ENCODE measurements around the gene KIR2DL1.

The KIR2DL1 gene

GRCh38 chr19:54792814-54793213 lies 23.2 kb downstream of the KIR2DL1 start:
- DNase-seq (ENCODE audit: low read depth, low spot score): no peak
- no peak overlapping the region for H3K4me3 ChIP-seq (ENCODE audit: low read depth, low read length)
- TF ChIP-seq CTCF (IDR thresholded peaks at IDR 0.05; ENCODE audit: low read depth, low read length): no peak
- in situ Hi-C loops (cut with HindIII; ENCODE audit: low sequenced_read_pairs): no loop called here

DNA sequence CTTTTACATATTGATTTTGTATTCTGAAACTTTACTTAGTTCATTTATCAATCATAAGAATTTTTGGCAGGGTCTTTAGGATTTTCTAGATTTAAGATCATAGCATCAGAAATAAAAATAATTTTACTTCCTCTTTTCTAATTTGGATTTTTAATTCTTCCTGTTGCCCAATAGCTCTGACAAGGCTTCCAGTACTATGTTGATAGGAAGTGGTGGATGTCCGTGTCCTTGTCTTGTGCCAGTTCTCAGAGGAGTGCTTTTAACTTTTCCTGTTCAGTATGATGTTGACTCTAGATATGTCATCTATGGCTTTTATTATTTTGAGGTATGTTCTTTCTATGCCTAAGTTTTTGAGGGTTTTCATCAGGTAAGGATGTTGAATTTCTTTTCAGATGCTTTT lies 26.2 kb downstream of the KIR2DL1 start:
- in situ Hi-C loops (cut with HindIII; ENCODE audit: low sequenced_read_pairs): no loop called here
- DNase-seq (ENCODE audit: low read depth, low spot score): no peak
- H3K4me3 ChIP-seq (ENCODE audit: low read depth, low read length): no peak overlapping the region
- TF ChIP-seq CTCF (IDR thresholded peaks at IDR 0.05; ENCODE audit: low read depth, low read length): no peak

DNA sequence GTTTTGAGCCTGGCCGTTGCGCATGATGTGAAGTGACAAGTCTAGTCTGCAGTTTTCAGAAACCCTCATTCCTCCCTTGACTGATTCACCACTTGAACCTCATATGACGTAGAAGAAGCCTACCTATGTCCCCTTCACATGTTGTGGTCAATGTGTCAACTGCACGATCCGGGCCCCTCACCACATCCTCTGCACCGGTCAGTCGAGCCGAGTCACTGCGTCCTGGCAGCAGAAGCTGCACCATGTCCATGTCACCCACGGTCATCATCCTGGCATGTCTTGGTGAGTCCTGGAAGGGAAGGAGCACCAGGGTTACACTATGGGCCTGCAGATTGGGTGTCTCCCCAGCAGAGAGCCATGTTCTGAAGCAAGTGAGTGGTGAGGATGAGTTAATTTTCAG lies 33.8 kb downstream of the KIR2DL1 start, which contains the start of gene KIR2DL4:
KIR2DL4 (plus strand) TSS at position 201 of the 400 bp plus-strand sequence; CDS start at position 243, 42 bp downstream.
- no peak for TF ChIP-seq CTCF (IDR thresholded peaks at IDR 0.05; ENCODE audit: low read depth, low read length)
- in situ Hi-C loops (cut with HindIII; ENCODE audit: low sequenced_read_pairs): no loop called here
- no peak for DNase-seq (ENCODE audit: low read depth, low spot score)
- no peak within 1 kb of the TSS for H3K4me3 ChIP-seq (ENCODE audit: low read depth, low read length)

GRCh38 chr19:54804101-54804500 lies 34.5 kb downstream of the KIR2DL1 start:
- DNase-seq (ENCODE audit: low read depth, low spot score): no peak
- no peak overlapping the region for H3K4me3 ChIP-seq (ENCODE audit: low read depth, low read length)
- in situ Hi-C loops (cut with HindIII; ENCODE audit: low sequenced_read_pairs): no loop called here
- no peak for TF ChIP-seq CTCF (IDR thresholded peaks at IDR 0.05; ENCODE audit: low read depth, low read length)

DNA sequence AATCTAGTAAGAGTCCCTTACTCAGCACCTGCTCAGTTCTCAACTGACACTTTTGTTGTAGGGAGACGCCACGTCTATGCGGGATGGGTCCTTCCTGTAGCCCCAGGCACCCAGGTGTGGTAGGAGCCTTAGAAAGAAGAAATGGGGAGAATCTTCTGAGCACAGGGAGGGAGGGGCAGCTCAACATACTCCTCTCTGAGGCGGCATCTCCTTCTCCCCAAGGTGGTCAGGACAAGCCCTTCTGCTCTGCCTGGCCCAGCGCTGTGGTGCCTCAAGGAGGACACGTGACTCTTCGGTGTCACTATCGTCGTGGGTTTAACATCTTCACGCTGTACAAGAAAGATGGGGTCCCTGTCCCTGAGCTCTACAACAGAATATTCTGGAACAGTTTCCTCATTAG lies 35.0 kb downstream of the KIR2DL1 start:
- DNase-seq (ENCODE audit: low read depth, low spot score): no peak
- no peak for TF ChIP-seq CTCF (IDR thresholded peaks at IDR 0.05; ENCODE audit: low read depth, low read length)
- in situ Hi-C loops (cut with HindIII; ENCODE audit: low sequenced_read_pairs): no loop called here
- no peak overlapping the region for H3K4me3 ChIP-seq (ENCODE audit: low read depth, low read length)

GRCh38 chr19:54805665-54806515 lies 36.3 kb downstream of the KIR2DL1 start:
- no peak overlapping the region for H3K4me3 ChIP-seq (ENCODE audit: low read depth, low read length)
- DNase-seq (ENCODE audit: low read depth, low spot score): no peak
- in situ Hi-C loops (cut with HindIII; ENCODE audit: low sequenced_read_pairs): no loop called here
- TF ChIP-seq CTCF (IDR thresholded peaks at IDR 0.05; ENCODE audit: low read depth, low read length): no peak

Data from astrocyte of the spinal cord (primary cell).